Measurements from ENCODE around the gene TRIO. TPM values are rescaled to one million over a fixed set of nuclear protein-coding genes. Genes with fewer than 3 reads are reported as not detected.

Gene TRIO
- total RNA-seq, 6 experiments from 2014 or later = 167 to 219 (median 190) TPM

- Mint-ChIP-seq H3K27ac (peak overlapping the region; percentile 90), H3K36me3 (ENCODE audit: low read depth) (peaks cover 75% of the 10 kb centered on the region), H3K27me3 (ENCODE audit: insufficient read depth) (peaks cover 41% of the 10 kb centered on the region), H3K4me1 (ENCODE audit: low read depth) (peaks cover 89% of the 10 kb centered on the region), H3K4me3 (peak overlapping the region; percentile 52), H3K9me3 (no peaks in the 10 kb centered on the region; the same call in 1 of the 2 replicates)
- TF ChIP-seq CTCF (IDR thresholded peaks at IDR 0.05) = no peak
- DNase-seq = no peak
These were observed 273.6 kb downstream of the TRIO start for GRCh38 chr5:14416621-14417275.

GRCh38 chr5:14417276-14417730 is 274.2 kb downstream of the TRIO start:
- peak; percentile 33 for DNase-seq
- Mint-ChIP-seq H3K27me3 (ENCODE audit: insufficient read depth) (peaks cover 39% of the 10 kb centered on the region), H3K4me1 (ENCODE audit: low read depth) (peaks cover 87% of the 10 kb centered on the region), H3K27ac (peak overlapping the region; percentile 90), H3K36me3 (ENCODE audit: low read depth) (peaks cover 81% of the 10 kb centered on the region), H3K9me3 (no peaks in the 10 kb centered on the region; the same call in 1 of the 2 replicates), H3K4me3 (peak overlapping the region; percentile 52; the same call in 1 of the 2 replicates)
- TF ChIP-seq CTCF (IDR thresholded peaks at IDR 0.05) = no peak

GRCh38 chr5:14417792-14418765 is 274.9 kb downstream of the TRIO start:
- DNase-seq = no peak
- no peak for TF ChIP-seq CTCF (IDR thresholded peaks at IDR 0.05)
- Mint-ChIP-seq H3K4me3 (peak overlapping the region; percentile 55), H3K27ac (peak overlapping the region; percentile 90), H3K27me3 (ENCODE audit: insufficient read depth) (peaks cover 42% of the 10 kb centered on the region), H3K4me1 (ENCODE audit: low read depth) (peaks cover 82% of the 10 kb centered on the region), H3K36me3 (ENCODE audit: low read depth) (peaks cover 80% of the 10 kb centered on the region), H3K9me3 (no peaks in the 10 kb centered on the region; the same call in 1 of the 2 replicates)

- Mint-ChIP-seq H3K27ac (peak overlapping the region; percentile 90), H3K4me3 (no peak overlapping the region), H3K4me1 (ENCODE audit: low read depth) (peaks cover 79% of the 10 kb centered on the region), H3K9me3 (no peaks in the 10 kb centered on the region; the same call in 1 of the 2 replicates), H3K36me3 (ENCODE audit: low read depth) (peaks cover 70% of the 10 kb centered on the region), H3K27me3 (ENCODE audit: insufficient read depth) (peaks cover 40% of the 10 kb centered on the region)
- no peak for DNase-seq
- TF ChIP-seq CTCF (IDR thresholded peaks at IDR 0.05) = no peak
These were observed 276.5 kb downstream of the TRIO start for GRCh38 chr5:14419686-14420085.

GRCh38 chr5:14420101-14420811 is 277.1 kb downstream of the TRIO start:
- peaks cover 41% of the 10 kb centered on the region for H3K27me3 Mint-ChIP-seq (ENCODE audit: insufficient read depth)
- H3K36me3 Mint-ChIP-seq (ENCODE audit: low read depth) = peaks cover 71% of the 10 kb centered on the region
- peak; percentile 53 for DNase-seq
- H3K4me3 Mint-ChIP-seq = peak overlapping the region; percentile 28; the same call in 1 of the 2 replicates
- no peaks in the 10 kb centered on the region; the same call in 1 of the 2 replicates for H3K9me3 Mint-ChIP-seq
- H3K4me1 Mint-ChIP-seq (ENCODE audit: low read depth) = peaks cover 79% of the 10 kb centered on the region
- no peak for TF ChIP-seq CTCF (IDR thresholded peaks at IDR 0.05)
- peak overlapping the region; percentile 90 for H3K27ac Mint-ChIP-seq

Measured in HFFc6 (cell line).